ENCODE measurements around the gene PDHB. TPM values are rescaled to one million over a fixed set of nuclear protein-coding genes. Genes with fewer than 3 reads are reported as not detected.

Gene PDHB
- total RNA-seq, 1 donor from 2014 or later: 35.9 TPM

DNA sequence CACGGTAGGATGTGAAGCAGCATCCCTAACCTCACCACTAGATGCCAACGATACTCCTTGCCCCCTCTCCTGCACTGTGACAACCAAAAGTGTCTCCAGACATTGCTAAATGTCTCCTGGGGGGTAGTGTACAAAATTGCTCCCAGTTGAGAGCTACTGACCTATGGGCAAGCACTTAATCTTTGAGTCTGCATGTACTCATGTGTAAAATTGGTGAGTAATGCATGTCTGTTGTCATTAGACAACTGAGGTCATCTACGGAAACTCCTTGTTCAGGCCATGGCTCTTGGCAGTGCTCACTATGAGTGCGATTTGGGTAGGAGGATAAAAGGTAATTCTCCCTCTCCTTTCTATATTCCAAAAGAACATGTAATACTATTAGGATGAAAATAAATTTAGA is 29.2 kb downstream of the PDHB start:
- no peak for DNase-seq (ENCODE audit: low spot score)
- no peak for ATAC-seq

- ATAC-seq (no peak), DNase-seq (ENCODE audit: low spot score) (no peak)
These were observed 30.0 kb downstream of the PDHB start for GRCh38 chr3:58403513-58404109.

DNA sequence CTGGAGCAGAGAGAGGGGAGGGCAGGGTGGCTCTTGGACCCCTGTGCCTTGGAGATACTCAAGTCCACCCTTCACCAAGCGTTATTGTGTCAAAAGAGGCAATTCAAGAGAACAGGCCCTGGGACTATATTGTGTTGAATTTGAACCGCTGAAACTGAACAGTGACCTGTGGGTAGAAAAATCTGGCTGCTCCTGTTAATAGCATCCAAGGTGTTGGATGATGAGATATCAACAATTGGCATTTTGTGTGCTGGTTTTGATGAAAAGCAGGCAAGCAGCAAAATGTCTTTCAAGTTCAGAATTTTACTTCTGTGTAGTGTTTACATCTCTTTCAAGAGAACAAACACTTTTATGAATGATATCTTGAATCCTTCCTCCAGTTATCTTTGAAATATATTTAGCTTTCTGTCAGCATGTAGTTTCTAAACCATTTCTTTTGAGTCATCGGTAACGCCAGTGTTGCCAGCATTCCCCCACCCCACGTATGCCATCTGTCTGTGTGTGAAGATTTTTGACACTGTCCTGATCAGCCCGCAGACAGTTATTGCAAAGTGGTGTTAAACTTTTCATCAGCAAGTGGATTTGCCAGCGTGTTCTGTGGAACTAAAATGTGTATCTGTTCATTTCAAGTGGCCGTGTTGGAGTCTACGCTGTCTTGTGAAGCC is 34.8 kb downstream of the PDHB start:
- no peak for ATAC-seq
- DNase-seq (ENCODE audit: low spot score): no peak

- ATAC-seq (no peak), DNase-seq (ENCODE audit: low spot score) (no peak)
These were observed 39.3 kb downstream of the PDHB start for GRCh38 chr3:58394339-58394738.

GRCh38 chr3:58392181-58392580 is 41.5 kb downstream of the PDHB start:
- ATAC-seq (no peak), DNase-seq (ENCODE audit: low spot score) (no peak)

DNA sequence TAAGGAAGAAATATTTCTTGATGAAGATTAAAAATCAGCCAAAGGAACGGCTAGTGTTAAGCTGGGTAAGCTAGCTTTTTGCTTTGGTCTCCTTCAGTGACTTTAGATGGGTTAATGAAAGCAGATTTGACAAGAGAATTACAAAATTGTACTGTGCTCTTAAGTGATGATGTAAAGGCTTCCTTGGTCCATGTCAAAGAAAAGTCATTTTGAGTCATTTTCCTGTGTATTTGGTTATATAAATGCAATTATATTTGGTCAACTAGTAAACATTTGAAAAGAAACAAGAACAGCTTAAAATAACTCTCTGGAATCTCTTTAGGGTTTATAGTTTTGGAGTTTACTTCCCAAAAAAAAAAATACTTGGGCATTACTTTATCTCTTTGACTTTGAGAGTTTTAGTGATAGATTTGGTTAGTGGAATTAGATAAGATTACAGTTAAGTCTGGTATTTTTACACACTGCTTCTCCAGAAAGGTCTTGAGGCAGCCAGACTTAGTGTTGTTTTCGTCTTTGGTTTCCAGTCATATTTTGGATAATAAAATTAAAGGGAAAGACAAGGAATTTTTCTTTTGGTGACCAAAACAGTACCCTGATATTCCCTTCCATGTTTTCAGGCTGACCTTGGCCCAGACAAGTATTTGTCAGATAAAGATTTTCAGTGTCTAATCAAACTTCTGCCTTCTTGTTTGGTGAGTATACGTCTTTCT is 42.3 kb downstream of the PDHB start:
- ATAC-seq: no peak
- no peak for DNase-seq (ENCODE audit: low spot score)

GRCh38 chr3:58388550-58389091 is 45.0 kb downstream of the PDHB start:
- ATAC-seq (peak; percentile 29), DNase-seq (ENCODE audit: low spot score) (no peak)

DNA sequence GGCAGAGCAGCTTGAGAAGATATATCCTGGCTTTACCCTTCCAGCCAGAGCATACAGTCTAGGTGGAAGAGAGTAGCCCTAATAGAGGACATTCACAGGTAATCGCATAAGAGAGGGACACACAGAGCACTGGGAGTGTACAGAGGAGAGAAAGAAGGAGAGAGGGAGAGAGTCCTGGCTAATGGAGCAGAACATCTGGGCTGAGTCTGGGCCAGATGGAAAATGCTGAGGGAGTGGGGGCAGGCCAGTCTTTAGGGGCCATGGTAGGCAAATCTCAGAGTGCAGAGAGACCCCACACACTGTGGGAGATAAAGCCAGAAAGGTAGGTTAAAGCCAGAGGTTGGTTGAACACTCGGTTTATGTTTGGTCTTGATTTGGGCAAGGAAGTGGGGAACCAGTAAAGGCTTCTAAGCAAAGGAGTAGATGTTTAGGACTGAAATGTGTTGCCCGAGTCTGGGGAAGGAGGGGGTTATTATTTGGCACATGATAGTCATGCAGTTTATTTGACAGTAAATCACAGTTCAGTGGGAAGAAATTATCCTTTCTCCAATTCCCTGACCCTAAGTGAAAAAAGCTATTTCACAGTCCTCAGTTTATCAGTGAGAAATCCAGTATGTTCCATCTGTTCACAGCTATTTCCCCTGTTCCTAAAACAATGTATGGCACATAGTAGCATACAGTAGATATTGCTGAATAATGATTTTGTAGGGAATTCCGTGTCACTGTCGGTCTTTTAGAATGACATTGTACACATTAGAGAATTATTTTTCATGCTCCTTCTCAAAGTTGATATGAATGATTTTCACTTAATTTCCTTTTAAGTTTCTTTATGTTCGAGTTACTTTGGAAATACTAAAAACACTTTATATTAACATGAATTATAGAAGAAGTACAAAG is 45.7 kb downstream of the PDHB start:
- no peak for DNase-seq (ENCODE audit: low spot score)

GRCh38 chr3:58386626-58387365 is 46.8 kb downstream of the PDHB start:
- peak; percentile 74 for ATAC-seq
- DNase-seq (ENCODE audit: low spot score): peak; percentile 54

More for the DNA sequence above, 45.7 kb downstream of the PDHB start:
- ATAC-seq: no peak

GRCh38 chr3:58384381-58385090 is 49.1 kb downstream of the PDHB start:
- DNase-seq (ENCODE audit: low spot score): no peak
- no peak for ATAC-seq

- ATAC-seq (no peak), DNase-seq (ENCODE audit: low spot score) (no peak)
These were observed 49.7 kb downstream of the PDHB start for GRCh38 chr3:58383904-58384303.

DNA sequence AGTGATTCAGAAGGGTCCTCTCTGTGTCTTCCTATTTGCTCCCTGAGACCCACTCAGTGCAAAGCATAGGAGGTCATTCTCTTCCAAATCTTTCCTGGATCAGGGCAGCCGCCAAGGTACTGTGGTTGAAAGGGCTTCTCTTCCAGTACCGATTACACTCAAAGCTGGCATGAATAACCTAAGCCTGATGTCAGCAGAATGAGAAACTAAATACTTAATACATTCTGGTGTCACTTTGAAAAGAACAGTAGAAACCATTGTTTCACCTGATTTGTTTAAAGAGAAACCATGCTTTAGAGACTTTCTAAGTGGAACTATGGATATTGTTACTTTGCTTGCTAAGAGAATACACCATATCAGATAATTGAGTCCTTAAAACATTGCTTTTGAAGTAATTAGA is 50.2 kb downstream of the PDHB start:
- no peak for DNase-seq (ENCODE audit: low spot score)
- ATAC-seq: no peak

- ATAC-seq: no peak
- no peak for DNase-seq (ENCODE audit: low spot score)
These were observed 54.1 kb downstream of the PDHB start for GRCh38 chr3:58379351-58380073.

DNA sequence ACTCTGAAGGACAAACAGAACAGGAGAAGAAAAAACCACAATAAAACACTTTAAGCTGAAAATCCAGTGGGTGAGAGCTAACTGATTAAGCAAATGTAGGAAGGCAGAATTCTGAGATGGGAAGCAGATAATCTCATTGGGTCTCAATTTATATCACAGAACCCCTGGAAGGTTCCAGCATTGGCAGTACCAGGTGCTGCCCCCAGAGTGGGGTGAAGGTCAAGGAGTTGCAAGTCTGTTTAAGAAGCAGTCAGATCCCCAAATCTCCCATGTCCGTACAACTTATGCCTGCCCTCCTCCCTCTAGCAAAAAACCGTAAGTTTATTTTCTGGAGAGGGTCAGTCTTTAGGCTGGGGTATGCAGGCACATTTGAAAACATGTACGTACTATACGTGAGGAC is 55.9 kb downstream of the PDHB start:
- ATAC-seq (no peak), DNase-seq (ENCODE audit: low spot score) (no peak)

Other genes starting within 250 kb of the PDHB start
- 33.0 TPM for gene DNASE1L3, start 222.9 kb downstream of the PDHB start, total RNA-seq
- 56.2 TPM for gene ABHD6, start 196.0 kb downstream of the PDHB start, total RNA-seq
- gene RPP14, start 127.6 kb downstream of the PDHB start, total RNA-seq: 9.7 TPM
- gene HTD2, start 127.3 kb downstream of the PDHB start, total RNA-seq: 6.8 TPM
- 7.5 TPM for gene PXK, start 100.9 kb downstream of the PDHB start, total RNA-seq
- 5.2 TPM for gene KCTD6, start 58.3 kb upstream of the PDHB start, total RNA-seq
- 285 TPM for gene ACOX2, start 103.4 kb upstream of the PDHB start, total RNA-seq
- gene FAM107A, start 143.6 kb upstream of the PDHB start, total RNA-seq: 0.88 TPM
- 0.13 TPM for gene FAM3D, start 232.9 kb upstream of the PDHB start, total RNA-seq